Parathyroid adenoma (tissue), 2 donors: Measurements from ENCODE around the gene HGD.
"Not testable (repeated sequence)": the region's sequence is repeated elsewhere in the genome, so short reads cannot be mapped to it uniquely, and the experiment has no call there.

Source experiments
- H2AFZ ChIP-seq: fragments of 300-600 bp; sonication (generic); one replicate; pipeline ENCODE4 v1.7.0; 2017; ENCODE audit warnings: antibody characterized with exemption, mild to moderate bottlenecking
- H3K27ac ChIP-seq: fragments of 300-600 bp; sonication (generic); one replicate; pipeline ENCODE4 v1.7.0; 2017
- H3K27me3 ChIP-seq: fragments of 300-600 bp; sonication (generic); one replicate; pipeline ENCODE4 v1.7.0; 2017; ENCODE audit warnings: low read length; ENCODE audit not compliant: control insufficient read depth, insufficient read depth
- H3K36me3 ChIP-seq: fragments of 300-600 bp; sonication (generic); one replicate; pipeline ENCODE4 v1.7.0; 2017; ENCODE audit warnings: low read length; ENCODE audit not compliant: control insufficient read depth, insufficient read depth
- H3K4me1 ChIP-seq: fragments of 300-600 bp; sonication (generic); one replicate; pipeline ENCODE4 v1.7.0; 2017; ENCODE audit warnings: control low read depth
- H3K4me2 ChIP-seq: fragments of 300-600 bp; sonication (generic); one replicate; pipeline ENCODE4 v1.7.0; 2017; ENCODE audit warnings: low read length
- H3K4me3 ChIP-seq: fragments of 300-600 bp; sonication (generic); one replicate; pipeline ENCODE4 v1.7.0; 2017; ENCODE audit warnings: low read depth, low read length
- H3K79me2 ChIP-seq: fragments of 300-600 bp; sonication (generic); one replicate; pipeline ENCODE4 v1.7.0; 2017; ENCODE audit warnings: control low read depth
- H3K9ac ChIP-seq: fragments of 300-600 bp; sonication (generic); one replicate; pipeline ENCODE4 v1.7.0; 2017; ENCODE audit warnings: mild to moderate bottlenecking
- H3K9me3 ChIP-seq: fragments of 300-600 bp; sonication (generic); one replicate; pipeline ENCODE4 v1.7.0; 2017; ENCODE audit warnings: low read length; ENCODE audit not compliant: control insufficient read depth
- TF ChIP-seq, protein P1 (sequence below): fragments of 300-600 bp; sonication (generic); IDR thresholded peaks from one replicate; pipeline ENCODE4 v1.7.0; 2017; ENCODE audit warnings: antibody characterized with exemption, mild to moderate bottlenecking
- donor health status: primary hyperparathyroidism.

The HGD gene

GRCh38 chr3:120680193-120680894, 1.7 kb downstream of the HGD start:
- Histone ChIP-seq H3K4me3 (no peak overlapping the region), H3K36me3 (no peaks in the 10 kb centered on the region), H3K27ac (no peak overlapping the region), H3K79me2 (no peaks in the 10 kb centered on the region), H3K4me2 (peak overlapping the region; percentile 18), H3K4me1 (peaks cover 12% of the 10 kb centered on the region), H3K9me3 (no peaks in the 10 kb centered on the region), H3K9ac (no peak overlapping the region), H3K27me3 (no peaks in the 10 kb centered on the region), H2AFZ (no peak overlapping the region)
- TF ChIP-seq, protein P1, sequence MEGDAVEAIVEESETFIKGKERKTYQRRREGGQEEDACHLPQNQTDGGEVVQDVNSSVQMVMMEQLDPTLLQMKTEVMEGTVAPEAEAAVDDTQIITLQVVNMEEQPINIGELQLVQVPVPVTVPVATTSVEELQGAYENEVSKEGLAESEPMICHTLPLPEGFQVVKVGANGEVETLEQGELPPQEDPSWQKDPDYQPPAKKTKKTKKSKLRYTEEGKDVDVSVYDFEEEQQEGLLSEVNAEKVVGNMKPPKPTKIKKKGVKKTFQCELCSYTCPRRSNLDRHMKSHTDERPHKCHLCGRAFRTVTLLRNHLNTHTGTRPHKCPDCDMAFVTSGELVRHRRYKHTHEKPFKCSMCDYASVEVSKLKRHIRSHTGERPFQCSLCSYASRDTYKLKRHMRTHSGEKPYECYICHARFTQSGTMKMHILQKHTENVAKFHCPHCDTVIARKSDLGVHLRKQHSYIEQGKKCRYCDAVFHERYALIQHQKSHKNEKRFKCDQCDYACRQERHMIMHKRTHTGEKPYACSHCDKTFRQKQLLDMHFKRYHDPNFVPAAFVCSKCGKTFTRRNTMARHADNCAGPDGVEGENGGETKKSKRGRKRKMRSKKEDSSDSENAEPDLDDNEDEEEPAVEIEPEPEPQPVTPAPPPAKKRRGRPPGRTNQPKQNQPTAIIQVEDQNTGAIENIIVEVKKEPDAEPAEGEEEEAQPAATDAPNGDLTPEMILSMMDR = no peak

DNA sequence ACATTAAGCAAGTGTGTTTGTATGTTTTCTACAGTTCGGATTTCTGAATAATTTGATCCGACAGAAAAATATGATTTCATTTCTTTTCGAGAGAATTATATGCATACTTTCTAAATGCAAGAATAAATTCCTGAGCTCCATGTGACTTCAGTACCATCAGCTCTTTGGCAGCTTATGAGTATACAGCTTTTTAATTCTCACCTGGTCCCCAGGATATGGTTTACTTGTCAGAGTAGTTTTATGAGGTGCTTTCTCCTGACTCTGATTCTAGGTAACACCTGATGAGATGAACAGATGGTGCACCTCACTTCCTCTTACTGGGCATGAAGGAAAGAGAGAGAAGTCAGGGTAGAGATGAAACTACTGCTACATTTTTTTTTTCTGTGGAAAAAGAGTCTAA, 3.1 kb downstream of the HGD start:
- TF ChIP-seq, protein P1 = no peak
- no peak overlapping the region for H3K4me2 ChIP-seq
- H3K27ac ChIP-seq = no peak overlapping the region
- no peaks in the 10 kb centered on the region for H3K36me3 ChIP-seq
- no peak overlapping the region for H3K9ac ChIP-seq
- no peak overlapping the region for H2AFZ ChIP-seq
- H3K79me2 ChIP-seq = no peaks in the 10 kb centered on the region
- H3K27me3 ChIP-seq = no peaks in the 10 kb centered on the region
- peaks cover 12% of the 10 kb centered on the region for H3K4me1 ChIP-seq
- H3K4me3 ChIP-seq = no peak overlapping the region
- no peaks in the 10 kb centered on the region for H3K9me3 ChIP-seq

GRCh38 chr3:120678331-120678947, 3.6 kb downstream of the HGD start:
- Histone ChIP-seq H3K9ac (no peak overlapping the region), H3K27me3 (no peaks in the 10 kb centered on the region), H3K9me3 (no peaks in the 10 kb centered on the region), H2AFZ (no peak overlapping the region), H3K36me3 (no peaks in the 10 kb centered on the region), H3K79me2 (no peaks in the 10 kb centered on the region), H3K4me2 (peak overlapping the region; percentile 9), H3K4me3 (no peak overlapping the region), H3K4me1 (peaks cover 12% of the 10 kb centered on the region), H3K27ac (no peak overlapping the region)
- TF ChIP-seq, protein P1 = no peak

GRCh38 chr3:120677193-120677592, 4.8 kb downstream of the HGD start:
- H3K79me2 ChIP-seq, H3K9ac ChIP-seq, H3K4me3 ChIP-seq, H3K27ac ChIP-seq, H3K27me3 ChIP-seq, H3K4me2 ChIP-seq, H3K36me3 ChIP-seq, H3K9me3 ChIP-seq, H2AFZ ChIP-seq, H3K4me1 ChIP-seq: not testable (repeated sequence)

DNA sequence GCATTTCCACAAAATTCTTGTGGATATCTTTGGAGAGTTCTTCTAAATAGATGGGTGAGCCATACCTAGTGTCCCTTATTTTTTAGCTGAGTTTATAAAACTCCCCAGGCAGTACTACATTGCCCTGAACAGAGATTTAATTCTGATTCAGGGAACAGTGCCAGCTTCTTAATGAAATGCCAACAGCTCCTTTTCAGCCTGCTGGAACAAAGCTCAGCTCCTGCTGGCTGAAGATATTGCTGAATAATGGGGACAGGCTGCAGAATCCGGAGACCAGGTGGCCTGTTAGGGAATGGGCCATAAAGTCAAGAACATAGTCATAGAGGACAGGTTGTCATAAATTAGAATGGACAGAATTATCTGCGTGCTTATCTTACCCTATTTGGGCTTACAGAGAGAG, 8.9 kb downstream of the HGD start:
- H3K4me3 ChIP-seq = no peak overlapping the region
- TF ChIP-seq, protein P1 = no peak
- no peak overlapping the region for H3K27ac ChIP-seq
- no peaks in the 10 kb centered on the region for H3K27me3 ChIP-seq
- H3K9me3 ChIP-seq = no peaks in the 10 kb centered on the region
- no peak overlapping the region for H2AFZ ChIP-seq
- no peaks in the 10 kb centered on the region for H3K36me3 ChIP-seq
- no peaks in the 10 kb centered on the region for H3K79me2 ChIP-seq
- H3K4me1 ChIP-seq = no peaks in the 10 kb centered on the region
- H3K9ac ChIP-seq = no peak overlapping the region
- H3K4me2 ChIP-seq = no peak overlapping the region
